ENCODE results near the gene UBXN6. TPM values are rescaled to one million over a fixed set of nuclear protein-coding genes. Genes with fewer than 3 reads are reported as not detected.

The UBXN6 gene
- total RNA-seq, 2 donors from 2014 or later, result 82.7 to 199 TPM

- Histone ChIP-seq H3K27me3 (replicated peaks; ENCODE audit: insufficient read depth) (no peaks in the 10 kb centered on the region), H3K36me3 (peaks cover 12 to 27% of the 10 kb centered on the region in 2 donors), H3K4me1 (replicated peaks) (no peaks in the 10 kb centered on the region), H3K9me3 (no peaks in the 10 kb centered on the region), H3K4me3 (no peak overlapping the region), H3K27ac (no peak overlapping the region)
- 66% methylated on average over 22 of the region's 22 CpGs for WGBS
- intact Hi-C loops (cut with DNase I), result no loop called here
- TF ChIP-seq POLR2AphosphoS5 (IDR thresholded peaks at IDR 0.05), result no peak
- no peak for TF ChIP-seq POLR2A (IDR thresholded peaks at IDR 0.05)
- no peak for TF ChIP-seq CTCF (IDR thresholded peaks at IDR 0.05)
- DNase-seq (ENCODE audit: low spot score), result no peak
These were observed 15.4 kb downstream of the UBXN6 start for GRCh38 chr19:4441994-4442818.

- intact Hi-C loops (cut with DNase I), result no loop called here
- WGBS, result 80% methylated on average over 12 of the region's 12 CpGs
- Histone ChIP-seq H3K36me3 (no peaks in the 10 kb centered on the region), H3K4me1 (replicated peaks) (no peaks in the 10 kb centered on the region), H3K4me3 (no peak overlapping the region), H3K27ac (no peak overlapping the region), H3K27me3 (replicated peaks; ENCODE audit: insufficient read depth) (no peaks in the 10 kb centered on the region), H3K9me3 (no peaks in the 10 kb centered on the region)
- TF ChIP-seq CTCF (IDR thresholded peaks at IDR 0.05) (no peak), POLR2A (IDR thresholded peaks at IDR 0.05) (no peak), POLR2AphosphoS5 (IDR thresholded peaks at IDR 0.05) (no peak)
- DNase-seq (ENCODE audit: low spot score), result no peak
These were observed 18.4 kb downstream of the UBXN6 start for GRCh38 chr19:4439243-4439642.

DNA sequence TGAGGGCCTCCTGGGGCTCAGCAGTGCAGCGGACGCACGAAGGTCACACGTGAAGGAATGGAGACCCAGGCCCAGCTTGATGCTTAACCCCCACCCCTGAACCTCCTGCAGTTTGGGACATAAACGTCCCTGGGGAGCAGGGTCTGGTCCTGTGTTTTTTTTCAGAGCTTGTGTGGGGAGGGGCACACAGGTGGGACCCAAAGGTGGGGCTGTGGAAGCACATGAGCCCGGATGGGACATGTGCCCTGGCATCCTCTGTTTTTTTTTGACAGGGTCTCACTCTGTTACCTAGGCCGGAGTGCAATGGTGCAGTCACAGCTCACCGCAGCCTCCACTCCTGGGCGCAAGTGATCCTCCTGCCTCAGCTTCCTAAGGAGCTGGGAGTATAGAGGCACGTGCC is 20.5 kb downstream of the UBXN6 start:
- no peak for TF ChIP-seq POLR2A (IDR thresholded peaks at IDR 0.05)
- no peak for TF ChIP-seq CTCF (IDR thresholded peaks at IDR 0.05)
- TF ChIP-seq POLR2AphosphoS5 (IDR thresholded peaks at IDR 0.05), result no peak
- 91% methylated on average over 10 of the region's 10 CpGs for WGBS
- Histone ChIP-seq H3K4me1 (replicated peaks) (no peaks in the 10 kb centered on the region), H3K27me3 (replicated peaks; ENCODE audit: insufficient read depth) (no peaks in the 10 kb centered on the region), H3K36me3 (no peaks in the 10 kb centered on the region), H3K4me3 (no peak overlapping the region), H3K9me3 (no peaks in the 10 kb centered on the region), H3K27ac (no peak overlapping the region)
- DNase-seq (ENCODE audit: low spot score), result no peak
- intact Hi-C loops (cut with DNase I), result no loop called here

DNA sequence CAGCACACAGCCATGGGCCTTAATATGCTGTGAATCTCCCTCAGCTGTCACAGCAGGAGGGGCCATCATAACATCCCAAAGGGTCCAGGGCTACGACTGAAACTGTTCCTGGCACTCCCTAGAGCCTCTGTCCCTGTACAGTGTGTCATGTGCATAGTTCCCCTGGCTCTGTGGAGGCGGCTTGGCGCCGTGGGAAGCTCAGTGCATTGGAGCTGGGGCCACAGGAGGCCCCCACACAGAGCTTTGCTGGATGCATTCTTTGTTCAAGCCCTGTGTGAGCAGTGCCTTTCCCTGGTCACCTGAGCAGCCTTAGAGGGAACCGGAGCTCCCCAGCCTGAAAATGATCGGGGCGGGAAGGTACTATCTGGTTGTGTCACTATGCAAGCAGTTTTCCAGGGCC is 21.4 kb downstream of the UBXN6 start:
- Histone ChIP-seq H3K27me3 (replicated peaks; ENCODE audit: insufficient read depth) (no peaks in the 10 kb centered on the region), H3K4me1 (replicated peaks) (no peaks in the 10 kb centered on the region), H3K27ac (no peak overlapping the region), H3K4me3 (no peak overlapping the region), H3K36me3 (no peaks in the 10 kb centered on the region), H3K9me3 (no peaks in the 10 kb centered on the region)
- intact Hi-C loops (cut with DNase I), result no loop called here
- 87% methylated on average over 7 of the region's 7 CpGs for WGBS
- DNase-seq (ENCODE audit: low spot score), result no peak
- TF ChIP-seq POLR2AphosphoS5 (IDR thresholded peaks at IDR 0.05) (no peak), CTCF (IDR thresholded peaks at IDR 0.05) (no peak), POLR2A (IDR thresholded peaks at IDR 0.05) (no peak)

DNA sequence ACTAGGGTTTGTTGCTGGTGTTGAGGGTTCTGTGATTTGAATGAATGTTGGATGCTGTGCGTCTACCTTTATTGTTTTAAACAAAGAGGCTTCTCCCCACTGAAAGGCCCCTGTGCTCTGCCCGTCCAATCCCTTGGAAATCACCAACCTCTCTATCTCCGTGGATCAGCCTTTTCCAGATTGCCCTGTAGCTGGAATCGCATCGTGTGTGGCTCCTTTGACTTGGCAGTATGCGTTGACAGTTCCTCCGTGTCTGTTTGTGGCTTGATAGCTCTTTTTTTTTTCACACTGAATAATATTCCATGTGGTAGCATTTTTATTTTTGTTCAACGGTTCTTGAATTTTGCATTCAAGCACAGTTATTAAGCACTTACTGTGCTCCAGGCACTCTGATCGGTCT is 23.2 kb downstream of the UBXN6 start:
- no peak for DNase-seq (ENCODE audit: low spot score)
- WGBS, result 92% methylated on average over 9 of the region's 9 CpGs
- H3K36me3 ChIP-seq, result no peaks in the 10 kb centered on the region
- no peaks in the 10 kb centered on the region for H3K4me1 ChIP-seq (replicated peaks)
- H3K27me3 ChIP-seq (replicated peaks; ENCODE audit: insufficient read depth), result no peaks in the 10 kb centered on the region
- no peaks in the 10 kb centered on the region for H3K9me3 ChIP-seq
- TF ChIP-seq POLR2A (IDR thresholded peaks at IDR 0.05) (no peak), CTCF (IDR thresholded peaks at IDR 0.05) (no peak), POLR2AphosphoS5 (IDR thresholded peaks at IDR 0.05) (no peak)
- intact Hi-C loops (cut with DNase I), result no loop called here
- H3K4me3 ChIP-seq, result no peak overlapping the region
- H3K27ac ChIP-seq, result no peak overlapping the region

Data from prostate gland (tissue), 2 donors.